Fibroblast of pulmonary artery (primary cell): ENCODE measurements around the gene COA4.

Experiments
- DNase-seq: peaks from one replicate; pipeline ENCODE4 v3.0.0-alpha.2; 2010; ENCODE audit warnings: low read depth
- H3K4me3 ChIP-seq: replicated peaks from 2 replicates; pipeline ENCODE4 v1.5.1; 2011; ENCODE audit warnings: low read depth, mild to moderate bottlenecking, control low read depth, low read length, moderate library complexity
- TF ChIP-seq, protein P1 (sequence below): IDR thresholded peaks from 2 replicates; pipeline ENCODE4 v1.5.1; 2011; ENCODE audit warnings: mild to moderate bottlenecking, control low read depth, low read length, inconsistent platforms; ENCODE audit errors: missing control alignments

The COA4 gene

DNA sequence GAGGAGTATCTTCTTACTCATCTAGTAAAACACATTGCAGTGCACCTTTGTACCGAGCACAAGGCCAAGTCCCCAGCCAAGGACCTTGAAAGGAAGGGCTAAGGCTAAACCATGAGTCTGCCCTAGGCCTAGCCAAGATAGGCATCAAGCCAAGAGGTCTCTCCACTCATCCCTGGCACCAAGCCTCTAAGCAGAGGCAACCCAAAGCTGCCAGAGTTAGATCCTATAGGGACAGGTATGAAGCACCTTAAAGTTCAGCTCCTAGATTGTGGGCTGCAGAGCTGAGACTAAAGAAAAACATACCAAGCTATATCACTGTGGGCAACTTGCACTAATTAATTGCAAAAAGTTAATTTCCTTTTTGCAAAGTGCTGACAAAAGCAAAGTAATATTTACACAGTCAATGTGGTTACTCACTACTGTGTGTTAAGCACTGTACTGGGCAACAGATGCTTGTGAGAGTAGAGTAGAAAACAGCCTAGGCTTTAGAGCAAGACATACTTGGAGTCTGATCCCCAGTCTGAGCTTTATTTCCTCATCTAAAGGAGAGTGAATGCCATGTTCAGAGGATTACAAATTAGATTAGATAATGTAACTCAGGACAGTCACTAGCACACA lies 7.2 kb downstream of the COA4 start:
- H3K4me3 ChIP-seq: no peak overlapping the region
- TF ChIP-seq, protein P1, sequence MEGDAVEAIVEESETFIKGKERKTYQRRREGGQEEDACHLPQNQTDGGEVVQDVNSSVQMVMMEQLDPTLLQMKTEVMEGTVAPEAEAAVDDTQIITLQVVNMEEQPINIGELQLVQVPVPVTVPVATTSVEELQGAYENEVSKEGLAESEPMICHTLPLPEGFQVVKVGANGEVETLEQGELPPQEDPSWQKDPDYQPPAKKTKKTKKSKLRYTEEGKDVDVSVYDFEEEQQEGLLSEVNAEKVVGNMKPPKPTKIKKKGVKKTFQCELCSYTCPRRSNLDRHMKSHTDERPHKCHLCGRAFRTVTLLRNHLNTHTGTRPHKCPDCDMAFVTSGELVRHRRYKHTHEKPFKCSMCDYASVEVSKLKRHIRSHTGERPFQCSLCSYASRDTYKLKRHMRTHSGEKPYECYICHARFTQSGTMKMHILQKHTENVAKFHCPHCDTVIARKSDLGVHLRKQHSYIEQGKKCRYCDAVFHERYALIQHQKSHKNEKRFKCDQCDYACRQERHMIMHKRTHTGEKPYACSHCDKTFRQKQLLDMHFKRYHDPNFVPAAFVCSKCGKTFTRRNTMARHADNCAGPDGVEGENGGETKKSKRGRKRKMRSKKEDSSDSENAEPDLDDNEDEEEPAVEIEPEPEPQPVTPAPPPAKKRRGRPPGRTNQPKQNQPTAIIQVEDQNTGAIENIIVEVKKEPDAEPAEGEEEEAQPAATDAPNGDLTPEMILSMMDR: no peak

DNA sequence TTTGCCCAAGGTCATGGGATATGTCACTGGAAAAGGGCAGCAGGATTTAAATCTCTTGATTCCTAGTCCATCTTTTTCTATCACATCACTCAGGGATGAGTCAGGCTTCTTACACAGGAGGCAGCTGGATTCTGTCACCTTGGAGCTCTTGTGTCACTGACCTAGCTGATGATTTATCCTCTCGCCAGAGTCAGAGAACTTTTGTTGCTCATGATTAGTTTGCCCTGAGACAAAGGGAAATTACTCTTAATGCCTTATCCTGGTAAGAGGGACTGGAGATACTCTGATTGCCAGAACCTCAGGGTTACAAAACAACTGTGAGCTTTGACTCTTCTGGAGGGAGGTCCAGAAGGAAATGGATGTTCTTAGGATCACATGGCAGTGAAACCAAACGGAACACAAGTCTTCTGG lies 10.1 kb downstream of the COA4 start:
- DNase-seq: peak; percentile 95
- TF ChIP-seq, protein P1: no peak
- H3K4me3 ChIP-seq: no peak overlapping the region

More for the DNA sequence above, 7.2 kb downstream of the COA4 start:
- DNase-seq: no peak

DNA sequence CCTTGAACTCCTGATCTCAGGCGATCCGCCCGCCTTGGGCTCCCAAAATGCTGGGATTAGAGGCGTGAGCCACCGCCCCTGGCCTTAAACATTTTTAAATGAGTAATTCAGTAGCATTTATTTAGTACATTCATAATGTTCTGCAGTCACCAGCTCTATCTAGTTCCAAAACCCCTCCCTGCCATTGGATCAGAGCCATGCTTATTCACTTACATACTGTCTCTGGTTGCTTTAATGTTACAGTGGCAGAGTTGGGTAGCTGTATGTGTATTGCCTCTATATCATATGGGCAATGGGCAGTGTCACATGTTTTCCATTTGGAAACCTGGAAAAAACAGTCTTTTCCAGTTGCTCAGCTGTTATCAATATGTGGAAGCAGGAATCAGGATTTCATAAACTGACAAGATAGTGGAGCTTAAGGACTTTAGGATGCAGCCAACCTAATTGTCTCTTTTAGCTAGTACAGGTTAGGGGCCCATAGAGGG lies 10.5 kb downstream of the COA4 start:
- H3K4me3 ChIP-seq: no peak overlapping the region
- TF ChIP-seq, protein P1: no peak

DNA sequence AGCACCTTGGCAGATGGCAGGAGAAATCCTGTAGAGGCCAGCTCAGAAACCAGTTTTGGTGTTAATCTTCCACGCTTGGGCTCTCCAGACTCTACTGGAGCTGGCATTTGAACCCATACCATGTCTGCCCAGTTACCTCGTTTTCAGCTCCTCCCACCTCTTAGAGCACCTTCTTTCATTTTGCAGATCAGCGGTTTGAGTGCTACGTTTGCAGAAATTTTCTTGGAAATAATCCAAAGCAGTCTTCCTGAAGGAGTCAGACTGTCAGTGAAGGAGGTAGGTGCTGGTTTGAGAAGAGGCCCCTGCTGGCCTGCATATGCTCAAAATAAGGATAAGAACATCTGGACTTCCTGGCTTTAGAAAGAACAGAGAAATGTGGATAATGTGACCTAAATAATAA lies 13.7 kb downstream of the COA4 start:
- DNase-seq: no peak
- H3K4me3 ChIP-seq: no peak overlapping the region
- TF ChIP-seq, protein P1: no peak

More for the DNA sequence above, 10.5 kb downstream of the COA4 start:
- peak; percentile 74 for DNase-seq

DNA sequence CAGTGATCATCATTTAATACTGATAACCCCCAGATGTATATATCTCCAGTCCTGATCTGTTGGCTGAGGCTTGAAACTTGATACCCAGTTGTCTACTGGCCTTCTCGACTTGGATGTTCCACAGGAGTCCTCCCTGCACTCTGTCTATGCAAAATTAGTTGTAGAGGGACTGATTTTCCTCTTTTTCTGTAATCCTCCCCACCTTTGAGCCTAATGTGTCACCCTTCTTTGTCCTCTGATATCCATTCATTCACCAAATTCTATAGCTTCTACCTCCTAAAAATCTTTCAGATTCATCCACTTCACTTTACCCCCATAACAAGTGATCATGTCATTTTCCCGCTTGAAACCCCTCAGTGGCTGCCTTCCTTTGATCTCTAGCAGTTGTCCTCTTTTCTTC lies 16.4 kb downstream of the COA4 start:
- H3K4me3 ChIP-seq: no peak overlapping the region
- TF ChIP-seq, protein P1: no peak
- DNase-seq: no peak

DNA sequence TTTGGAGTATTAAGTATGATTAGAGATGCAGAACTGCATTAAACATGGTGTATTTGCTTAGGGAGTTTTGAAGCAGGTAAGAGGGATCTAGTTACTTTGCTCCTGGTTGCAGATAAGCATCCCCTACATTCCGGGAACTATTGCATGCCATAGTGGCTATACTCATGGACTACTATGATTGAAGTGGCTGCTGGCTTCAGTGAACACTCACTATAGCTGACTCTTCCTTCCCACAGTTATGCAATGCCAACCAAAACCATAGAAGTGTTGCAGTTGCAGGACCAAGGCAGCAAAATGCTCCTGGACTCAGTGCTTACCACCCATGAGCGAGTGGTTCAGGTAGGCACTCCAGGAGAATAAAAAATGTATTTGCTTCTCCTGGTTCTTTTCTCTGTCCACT lies 17.0 kb downstream of the COA4 start:
- no peak for DNase-seq
- TF ChIP-seq, protein P1: no peak

DNA sequence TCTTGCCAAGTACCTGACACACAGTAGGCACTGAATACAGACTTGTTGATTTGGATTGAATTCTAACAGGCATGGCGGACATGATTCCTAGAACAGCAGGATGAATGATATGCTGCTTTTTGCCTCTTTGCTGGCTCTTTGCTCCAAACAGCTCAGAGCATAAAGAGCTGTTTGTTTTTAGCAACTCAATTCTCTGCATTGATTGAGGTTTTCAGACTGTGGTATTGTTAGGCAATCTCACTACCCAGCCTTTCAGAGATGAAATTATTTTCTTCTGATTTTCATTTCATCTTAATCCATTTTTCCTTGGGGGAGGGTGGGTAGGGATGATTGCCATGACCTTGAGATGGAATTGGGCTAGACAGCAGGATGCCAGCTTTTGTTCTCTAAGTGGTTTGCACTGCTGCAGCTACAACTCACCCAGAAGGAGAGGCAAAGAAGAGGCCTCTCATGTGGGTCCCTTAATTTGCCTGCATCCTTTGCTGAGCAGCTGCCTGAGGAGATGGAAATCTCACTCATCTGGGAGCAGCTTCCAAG lies 20.5 kb downstream of the COA4 start:
- TF ChIP-seq, protein P1: no peak
- no peak overlapping the region for H3K4me3 ChIP-seq
- DNase-seq: no peak

More for the DNA sequence above, 17.0 kb downstream of the COA4 start:
- H3K4me3 ChIP-seq: no peak overlapping the region
